CD4-positive, alpha-beta T cell treated with Interleukin-2 at 100 ng/mL for 4 hours (primary cell): ENCODE results near the gene METTL17.
A peak's percentile ranks its signal among the peaks of the same experiment; 100 is the strongest.
"Not testable (repeated sequence)": the region's sequence is repeated elsewhere in the genome, so short reads cannot be mapped to it uniquely, and the experiment has no call there.

Experiments
- DNase-seq: peaks from one replicate; pipeline ENCODE4 v3.0.0-alpha.2; 2020; ENCODE audit warnings: low spot score

Gene METTL17

DNA sequence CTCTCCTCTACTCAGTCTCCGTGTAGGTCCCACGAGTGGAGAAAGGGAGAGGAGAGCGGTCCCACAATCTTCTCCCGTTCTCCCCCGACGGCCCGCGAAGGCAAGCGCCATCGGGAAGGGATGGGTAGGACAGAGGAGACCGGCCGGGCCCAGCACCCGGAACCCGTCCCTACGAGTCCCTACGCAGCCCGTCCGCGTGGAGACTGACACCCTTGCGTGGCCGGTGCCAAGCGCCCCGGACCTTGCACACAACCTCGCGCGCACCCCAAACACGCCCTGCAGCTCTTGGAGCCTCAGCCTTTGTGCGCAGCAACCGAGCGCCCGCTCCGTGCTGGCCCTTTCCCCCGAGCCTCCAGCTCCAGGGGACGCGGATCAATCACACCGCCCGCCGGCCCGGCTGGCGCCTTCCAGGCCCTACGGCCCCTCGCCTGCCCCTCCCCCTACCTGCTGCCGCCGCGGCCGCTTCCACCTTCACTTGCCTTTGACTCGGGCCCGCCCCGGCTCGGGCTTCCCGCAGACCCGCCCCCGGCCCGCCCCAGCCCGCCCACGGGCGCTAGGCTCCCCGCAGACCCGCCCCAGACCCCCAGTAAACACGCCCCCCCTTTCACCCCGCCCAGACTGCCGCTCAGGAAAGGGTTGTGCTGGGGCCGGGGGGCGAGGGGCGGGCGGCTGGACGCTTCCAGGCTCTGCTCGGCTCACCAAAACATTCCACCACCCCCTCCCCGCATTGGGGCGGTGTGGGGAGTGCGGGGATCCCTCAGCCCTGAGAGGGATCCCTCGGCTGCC, 35.0 kb downstream of the METTL17 start, which contains the start of gene NDRG2:
NDRG2 (minus strand) TSS at position 477 of the 786 bp plus-strand sequence. CDS start 1,746 bp downstream, outside the sequence.
- peak; percentile 76 for DNase-seq

DNA sequence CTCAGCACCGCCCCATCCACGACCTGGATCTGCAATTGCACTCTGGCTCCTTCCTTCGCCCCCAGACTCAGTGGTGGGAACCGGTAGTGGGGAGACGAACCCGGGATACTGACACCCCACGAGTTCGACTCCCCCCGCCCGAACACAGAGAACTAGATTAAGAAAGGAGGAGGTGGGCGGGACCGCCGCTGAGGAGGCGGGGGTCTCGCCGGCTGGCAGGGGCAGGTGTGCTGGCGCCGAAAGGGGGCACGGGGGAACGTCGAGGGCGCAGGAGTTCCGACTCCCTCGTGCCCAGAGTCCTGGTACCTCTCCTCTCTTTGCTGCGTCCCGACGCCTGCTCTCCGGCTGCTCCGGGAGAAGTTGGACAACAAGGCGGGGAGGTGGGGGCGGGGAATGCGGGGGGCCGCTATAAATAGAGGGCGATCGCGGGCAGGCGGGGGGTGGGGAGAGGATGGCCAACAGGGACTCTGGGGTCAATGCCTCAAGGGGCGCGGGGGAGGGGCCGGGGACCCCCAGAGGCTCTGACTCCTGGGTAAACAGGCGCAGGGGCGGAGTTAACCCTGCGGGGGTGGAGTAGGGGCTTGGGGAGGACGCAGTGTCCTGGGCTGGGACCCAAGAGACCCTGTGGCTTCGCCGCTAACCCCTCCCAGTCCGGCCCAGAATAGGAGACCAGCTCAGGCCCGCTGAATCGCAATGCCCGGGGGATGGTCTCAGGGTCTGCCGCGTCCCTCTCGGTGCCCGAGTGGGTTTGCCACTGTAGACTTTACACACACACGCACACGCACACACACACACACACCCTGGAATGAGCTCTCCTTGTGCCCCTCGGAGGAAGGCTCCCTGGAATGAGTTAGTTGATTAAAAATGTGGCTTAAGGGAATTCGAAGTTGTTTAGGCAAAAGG, 35.8 kb downstream of the METTL17 start:
- no peak for DNase-seq

DNA sequence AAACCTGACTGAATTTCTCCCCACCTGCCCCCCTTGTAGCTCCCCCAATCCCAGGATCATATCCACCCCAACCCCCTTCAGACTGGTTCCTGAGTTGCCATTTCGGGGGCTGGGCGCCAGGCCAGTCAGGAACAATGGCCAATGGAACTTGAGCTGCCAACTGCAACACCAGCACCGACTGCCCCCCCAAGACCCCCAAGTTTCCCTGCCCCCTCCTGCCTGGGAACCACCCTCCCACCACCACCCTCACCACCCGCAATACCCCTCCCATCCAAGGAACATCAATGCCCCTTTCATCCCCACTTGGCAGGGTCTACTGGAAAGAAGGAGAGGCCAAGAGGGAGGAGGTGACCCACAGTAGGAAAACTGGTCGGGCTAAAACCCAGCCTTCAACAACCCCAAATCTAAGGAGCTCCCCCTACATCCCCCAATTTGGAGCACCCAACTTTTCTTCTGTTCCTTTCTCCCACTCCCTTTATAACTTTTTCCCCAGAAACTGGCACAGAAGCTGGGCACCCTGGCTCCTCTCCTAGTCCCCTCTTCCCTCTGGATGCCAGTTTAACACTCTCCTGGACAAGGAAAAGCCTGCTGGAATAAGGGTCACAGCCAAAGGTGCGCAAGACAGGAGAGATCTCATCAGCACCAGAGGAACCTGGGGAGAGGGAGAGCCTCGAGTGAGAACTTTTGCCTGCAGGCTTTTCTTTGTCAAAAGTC, 36.7 kb downstream of the METTL17 start:
- DNase-seq, result no peak

- no peak for DNase-seq
Measured at GRCh38 chr14:21026988-21027315, 37.2 kb downstream of the METTL17 start.

- no peak for DNase-seq
Measured at GRCh38 chr14:21029917-21030316, 40.1 kb downstream of the METTL17 start, which contains the start of gene TPPP2. TPPP2 (plus strand) TSS chr14:21030217; CDS start chr14:21030582, 365 bp downstream.

DNA sequence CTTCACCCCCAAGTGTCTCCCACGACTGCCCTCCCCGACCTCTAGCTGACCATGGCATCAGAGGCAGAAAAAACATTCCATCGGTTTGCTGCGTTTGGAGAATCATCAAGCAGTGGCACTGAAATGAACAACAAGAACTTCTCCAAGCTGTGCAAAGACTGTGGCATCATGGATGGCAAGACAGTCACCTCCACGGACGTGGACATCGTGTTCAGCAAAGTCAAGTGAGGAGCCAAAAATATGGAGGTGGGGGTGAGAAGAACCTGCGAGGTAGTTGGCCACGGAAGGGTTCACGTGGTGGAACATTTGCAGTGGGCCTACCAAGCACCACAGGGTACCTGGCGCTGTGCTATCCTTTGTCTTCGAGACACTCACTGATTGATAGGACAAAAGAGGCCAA, 40.8 kb downstream of the METTL17 start:
- DNase-seq, result no peak

DNA sequence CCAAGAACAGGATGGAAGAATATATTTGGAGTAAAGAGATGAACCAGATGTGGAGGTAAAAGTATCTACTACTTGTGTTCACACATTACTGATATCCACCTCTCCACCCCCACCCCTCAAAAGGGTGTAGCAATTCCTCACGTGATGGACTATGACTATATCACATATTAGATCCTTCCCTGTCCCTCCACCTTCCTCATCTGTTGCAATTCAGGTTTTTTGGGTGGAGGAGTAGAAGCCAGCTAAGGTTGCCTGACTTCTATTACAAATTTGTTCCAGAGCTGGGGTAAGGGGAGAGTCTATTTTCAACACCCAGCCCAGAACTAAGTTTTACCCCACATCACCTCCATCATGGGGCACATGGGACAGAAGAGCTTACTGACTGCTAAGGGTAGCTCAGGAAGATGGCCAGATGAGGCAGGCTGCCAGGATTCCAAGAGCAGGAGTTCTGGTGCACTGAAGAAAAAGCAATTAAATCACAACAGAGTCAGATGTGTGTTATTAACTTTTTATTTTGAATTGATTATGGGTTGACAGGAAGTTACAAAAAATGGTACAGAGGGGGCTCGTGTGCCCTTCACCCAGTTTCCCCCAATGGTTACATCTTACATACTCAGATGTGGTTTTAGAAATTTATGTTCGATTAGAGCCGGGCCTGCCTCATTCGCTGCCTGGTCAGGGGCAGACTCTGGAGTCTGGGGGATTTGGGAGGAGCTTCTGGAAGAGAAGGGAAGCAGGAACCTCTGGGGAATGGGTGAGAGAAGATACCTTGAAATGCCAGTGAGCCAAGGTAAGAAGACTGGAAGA, 42.7 kb downstream of the METTL17 start:
- no peak for DNase-seq

GRCh38 chr14:21033133-21033698, 43.4 kb downstream of the METTL17 start:
- DNase-seq, result no peak

DNA sequence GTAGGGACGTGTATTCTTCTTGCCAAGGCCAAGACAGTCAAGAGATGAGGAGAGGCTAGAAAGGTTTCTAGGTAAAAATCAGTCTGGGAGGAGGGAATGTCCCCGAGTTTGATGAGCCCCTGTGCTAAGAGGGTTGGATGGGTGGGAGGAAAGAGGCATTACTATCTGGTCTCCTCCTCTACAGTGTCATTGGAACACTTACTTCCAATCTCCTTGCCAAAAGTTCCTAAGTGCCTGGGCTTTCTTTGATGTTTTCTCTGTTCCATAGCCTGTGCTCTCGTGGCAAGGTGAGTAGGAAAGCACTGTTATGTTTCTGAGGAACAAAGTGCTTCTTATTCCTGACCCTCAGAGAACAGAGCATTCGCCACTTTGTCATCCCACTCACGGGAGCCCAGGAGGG, 44.9 kb downstream of the METTL17 start, which contains the start of gene RNASE13:
RNASE13 (minus strand) TSS at position 101 of the 400 bp plus-strand sequence. CDS start 519 bp downstream, outside the sequence.
- no peak for DNase-seq

DNA sequence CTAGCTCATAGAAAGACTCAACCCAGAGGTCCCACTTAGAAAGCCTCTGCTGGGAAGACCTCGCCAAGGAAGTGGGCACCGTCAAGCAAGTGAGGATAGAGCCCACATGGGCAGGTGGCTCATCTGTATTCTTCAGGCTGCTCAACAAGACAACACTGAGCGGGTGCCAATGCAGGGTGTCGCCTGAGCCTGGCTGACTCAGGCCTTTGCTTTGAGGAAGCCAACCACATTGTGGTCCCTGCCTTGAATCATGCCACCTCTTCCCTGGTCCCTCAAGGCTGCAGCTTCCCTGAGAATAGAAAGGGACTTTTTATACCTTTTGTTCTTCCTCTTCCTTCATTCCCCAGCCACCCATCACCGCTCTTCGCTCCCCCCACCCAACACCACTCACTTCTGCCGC, 47.0 kb downstream of the METTL17 start:
- no peak for DNase-seq

- no peak for DNase-seq
Measured at GRCh38 chr14:21037156-21037555, 47.4 kb downstream of the METTL17 start.

- no peak for DNase-seq
Measured at GRCh38 chr14:21038441-21039422, 49.0 kb downstream of the METTL17 start.

- DNase-seq, result peak; percentile 49
Measured at GRCh38 chr14:21039585-21040369, 50.0 kb downstream of the METTL17 start.

DNA sequence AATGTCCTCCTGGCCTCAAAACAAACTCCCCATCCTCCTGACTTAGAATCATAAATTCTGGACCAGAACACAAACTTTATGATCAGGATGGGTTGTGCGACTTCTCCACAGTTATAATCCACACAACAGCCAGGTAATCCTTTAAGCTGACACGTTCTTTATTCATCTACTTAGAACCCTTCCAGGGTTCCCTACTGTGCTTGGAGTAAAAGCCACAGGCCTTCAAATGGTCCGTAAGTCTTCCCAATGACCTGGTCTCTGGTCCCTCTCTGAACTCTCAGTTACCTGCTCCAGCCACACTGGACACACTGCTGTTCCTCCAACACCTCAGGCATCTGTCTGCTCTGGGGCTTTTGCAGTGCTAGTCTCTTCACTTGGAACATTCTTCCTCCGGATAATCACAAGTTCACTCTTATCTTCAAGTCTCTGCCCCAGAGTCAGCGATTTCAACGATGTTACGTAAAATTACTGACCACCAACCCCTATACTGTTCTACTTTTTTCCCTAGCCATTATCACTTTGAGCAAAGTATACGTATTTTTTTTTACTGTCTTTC, 50.7 kb downstream of the METTL17 start:
- no peak for DNase-seq

DNA sequence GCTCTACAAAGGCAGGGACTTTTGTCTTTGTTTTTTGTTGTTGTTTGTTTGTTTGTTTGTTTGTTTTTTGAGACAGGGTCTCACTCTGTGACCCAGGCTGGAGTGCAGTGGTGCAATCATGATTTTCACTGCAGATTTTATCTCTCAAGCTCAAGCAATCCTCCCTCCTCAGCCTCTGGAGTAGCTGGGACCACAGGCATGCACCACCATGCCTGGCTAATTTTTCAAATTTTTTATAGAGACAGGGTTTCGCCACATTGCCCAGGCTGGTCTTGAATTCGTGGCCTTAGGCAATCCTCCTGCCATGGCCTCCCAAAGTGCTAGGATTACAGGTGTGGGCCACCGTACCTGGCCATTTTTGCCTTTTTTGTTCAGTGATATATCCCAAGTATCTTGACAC, 51.2 kb downstream of the METTL17 start:
- DNase-seq, result not testable (repeated sequence)

DNA sequence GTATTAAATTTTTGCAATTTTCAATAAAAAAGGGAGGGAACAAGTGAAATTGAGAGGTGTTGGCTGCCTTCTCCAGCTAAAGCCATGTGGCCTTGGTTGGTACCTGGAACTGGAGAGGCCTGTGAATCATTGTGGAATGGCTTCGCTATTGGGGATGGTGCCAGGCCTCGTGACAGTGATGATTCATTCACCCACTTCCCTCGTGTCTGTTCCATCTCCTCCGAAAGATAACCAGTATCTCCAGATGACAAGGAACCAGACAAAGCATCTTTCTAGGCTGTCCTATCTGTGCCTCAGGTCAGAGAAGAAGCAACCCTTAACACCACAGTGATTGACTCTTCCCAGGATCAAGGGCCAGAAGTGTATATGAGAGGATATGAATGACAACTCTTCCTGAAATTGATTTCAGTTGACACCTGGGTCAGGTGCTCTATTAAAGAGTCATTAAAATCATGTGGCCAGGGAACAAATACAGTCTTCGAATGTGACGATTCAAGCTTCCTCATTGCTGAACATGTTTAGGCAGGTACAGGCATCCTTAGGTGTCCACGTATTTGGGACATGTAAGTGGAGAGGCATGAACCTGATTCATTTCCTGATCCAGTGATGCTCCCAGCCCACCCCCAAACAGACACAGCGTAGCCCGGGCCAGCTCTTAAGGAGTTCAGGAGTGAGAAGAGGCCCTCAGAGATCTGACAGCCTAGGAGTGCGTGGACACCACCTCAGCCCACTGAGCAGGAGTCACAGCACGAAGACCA, 52.1 kb downstream of the METTL17 start, which contains the start of gene RNASE7:
RNASE7 (plus strand) TSS at position 687 of the 758 bp plus-strand sequence. CDS start 631 bp downstream, outside the sequence.
- no peak for DNase-seq

- no peak for DNase-seq
Measured at GRCh38 chr14:21042918-21043317, 53.1 kb downstream of the METTL17 start.
